PFSK-1 (cell line): Measurements from ENCODE around the gene SAMD9L.

ENCODE experiments used
- FOXP2 ChIP-seq: optimal IDR thresholded peaks from 2 replicates; pipeline ENCODE3; 2011; ENCODE audit warnings: borderline replicate concordance, control low read depth, inconsistent platforms; ENCODE audit not compliant: insufficient read depth; ENCODE audit errors: extremely low read length, extremely low read depth
- POLR2AphosphoS5 ChIP-seq: IDR thresholded peaks from 2 replicates; pipeline ENCODE4 v1.6.1; 2012; ENCODE audit warnings: low read depth, mild to moderate bottlenecking, control low read depth, low read length, moderate library complexity
- SIN3A ChIP-seq: IDR thresholded peaks from 2 replicates; pipeline ENCODE4 v1.6.1; 2012; ENCODE audit warnings: mild to moderate bottlenecking, low read length, moderate library complexity, borderline replicate concordance; ENCODE audit not compliant: insufficient read depth
- TAF1 ChIP-seq: IDR thresholded peaks from 2 replicates; pipeline ENCODE4 v1.6.1; 2012; ENCODE audit warnings: low read length, control low read depth, borderline replicate concordance; ENCODE audit not compliant: insufficient read depth
- TF ChIP-seq, protein P1 (sequence below), 2 experiments: IDR thresholded peaks; 2 replicates each; pipeline versions ENCODE4 v1.6.1 to v1.8.0; 2011 to 2012; ENCODE audit warnings: low read depth in 2 of 2, low read length in 2 of 2, control low read depth in 1 of 2, inconsistent platforms in 1 of 2, mild to moderate bottlenecking in 1 of 2, moderate library complexity in 1 of 2; ENCODE audit not compliant: insufficient read depth in 1 of 2

Gene SAMD9L

DNA sequence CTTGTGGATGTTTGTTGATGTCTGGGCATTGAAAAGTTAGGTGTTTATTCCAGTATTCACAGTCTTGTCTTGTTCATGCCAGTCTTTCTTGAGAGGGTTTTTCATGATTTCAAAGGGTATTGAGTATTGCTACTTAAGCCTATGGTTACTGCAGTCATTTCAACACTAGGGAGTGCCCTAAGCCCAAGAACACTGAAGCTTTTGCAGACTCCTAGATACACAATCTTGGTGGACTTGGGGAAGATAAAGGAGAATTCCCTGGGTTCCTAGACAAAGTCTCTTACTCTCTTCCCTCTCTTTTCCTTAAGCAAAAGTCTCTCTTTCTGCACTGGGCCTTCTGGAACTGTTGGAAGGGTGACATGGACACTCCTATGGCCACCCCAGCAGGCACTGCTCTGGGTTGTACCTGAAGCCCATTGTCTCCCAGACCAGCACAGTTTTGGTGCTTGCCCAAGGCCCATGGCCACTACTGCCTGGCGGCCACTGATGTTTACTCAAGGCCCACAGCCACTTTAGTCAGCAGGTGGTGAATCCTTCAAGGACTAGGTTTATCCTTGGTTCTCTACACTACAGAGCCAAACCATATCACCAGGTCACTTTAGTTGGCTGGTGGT, 55.3 kb downstream of the SAMD9L start:
- TF ChIP-seq SIN3A (no peak), TAF1 (no peak), POLR2AphosphoS5 (no peak), FOXP2 (no peak)
- TF ChIP-seq, protein P1, sequence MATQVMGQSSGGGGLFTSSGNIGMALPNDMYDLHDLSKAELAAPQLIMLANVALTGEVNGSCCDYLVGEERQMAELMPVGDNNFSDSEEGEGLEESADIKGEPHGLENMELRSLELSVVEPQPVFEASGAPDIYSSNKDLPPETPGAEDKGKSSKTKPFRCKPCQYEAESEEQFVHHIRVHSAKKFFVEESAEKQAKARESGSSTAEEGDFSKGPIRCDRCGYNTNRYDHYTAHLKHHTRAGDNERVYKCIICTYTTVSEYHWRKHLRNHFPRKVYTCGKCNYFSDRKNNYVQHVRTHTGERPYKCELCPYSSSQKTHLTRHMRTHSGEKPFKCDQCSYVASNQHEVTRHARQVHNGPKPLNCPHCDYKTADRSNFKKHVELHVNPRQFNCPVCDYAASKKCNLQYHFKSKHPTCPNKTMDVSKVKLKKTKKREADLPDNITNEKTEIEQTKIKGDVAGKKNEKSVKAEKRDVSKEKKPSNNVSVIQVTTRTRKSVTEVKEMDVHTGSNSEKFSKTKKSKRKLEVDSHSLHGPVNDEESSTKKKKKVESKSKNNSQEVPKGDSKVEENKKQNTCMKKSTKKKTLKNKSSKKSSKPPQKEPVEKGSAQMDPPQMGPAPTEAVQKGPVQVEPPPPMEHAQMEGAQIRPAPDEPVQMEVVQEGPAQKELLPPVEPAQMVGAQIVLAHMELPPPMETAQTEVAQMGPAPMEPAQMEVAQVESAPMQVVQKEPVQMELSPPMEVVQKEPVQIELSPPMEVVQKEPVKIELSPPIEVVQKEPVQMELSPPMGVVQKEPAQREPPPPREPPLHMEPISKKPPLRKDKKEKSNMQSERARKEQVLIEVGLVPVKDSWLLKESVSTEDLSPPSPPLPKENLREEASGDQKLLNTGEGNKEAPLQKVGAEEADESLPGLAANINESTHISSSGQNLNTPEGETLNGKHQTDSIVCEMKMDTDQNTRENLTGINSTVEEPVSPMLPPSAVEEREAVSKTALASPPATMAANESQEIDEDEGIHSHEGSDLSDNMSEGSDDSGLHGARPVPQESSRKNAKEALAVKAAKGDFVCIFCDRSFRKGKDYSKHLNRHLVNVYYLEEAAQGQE (IDR thresholded peaks at IDR 0.05; ENCODE audit: insufficient read depth in 1 of 2, low read depth in 2 of 2, low read length in 2 of 2) = no peak
